ENCODE measurements around the gene FBXO8.
A peak's percentile ranks its signal among the peaks of the same experiment; 100 is the strongest.
"Not testable (repeated sequence)": the region's sequence is repeated elsewhere in the genome, so short reads cannot be mapped to it uniquely, and the experiment has no call there.

The FBXO8 gene, protein sequence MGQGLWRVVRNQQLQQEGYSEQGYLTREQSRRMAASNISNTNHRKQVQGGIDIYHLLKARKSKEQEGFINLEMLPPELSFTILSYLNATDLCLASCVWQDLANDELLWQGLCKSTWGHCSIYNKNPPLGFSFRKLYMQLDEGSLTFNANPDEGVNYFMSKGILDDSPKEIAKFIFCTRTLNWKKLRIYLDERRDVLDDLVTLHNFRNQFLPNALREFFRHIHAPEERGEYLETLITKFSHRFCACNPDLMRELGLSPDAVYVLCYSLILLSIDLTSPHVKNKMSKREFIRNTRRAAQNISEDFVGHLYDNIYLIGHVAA

DNA sequence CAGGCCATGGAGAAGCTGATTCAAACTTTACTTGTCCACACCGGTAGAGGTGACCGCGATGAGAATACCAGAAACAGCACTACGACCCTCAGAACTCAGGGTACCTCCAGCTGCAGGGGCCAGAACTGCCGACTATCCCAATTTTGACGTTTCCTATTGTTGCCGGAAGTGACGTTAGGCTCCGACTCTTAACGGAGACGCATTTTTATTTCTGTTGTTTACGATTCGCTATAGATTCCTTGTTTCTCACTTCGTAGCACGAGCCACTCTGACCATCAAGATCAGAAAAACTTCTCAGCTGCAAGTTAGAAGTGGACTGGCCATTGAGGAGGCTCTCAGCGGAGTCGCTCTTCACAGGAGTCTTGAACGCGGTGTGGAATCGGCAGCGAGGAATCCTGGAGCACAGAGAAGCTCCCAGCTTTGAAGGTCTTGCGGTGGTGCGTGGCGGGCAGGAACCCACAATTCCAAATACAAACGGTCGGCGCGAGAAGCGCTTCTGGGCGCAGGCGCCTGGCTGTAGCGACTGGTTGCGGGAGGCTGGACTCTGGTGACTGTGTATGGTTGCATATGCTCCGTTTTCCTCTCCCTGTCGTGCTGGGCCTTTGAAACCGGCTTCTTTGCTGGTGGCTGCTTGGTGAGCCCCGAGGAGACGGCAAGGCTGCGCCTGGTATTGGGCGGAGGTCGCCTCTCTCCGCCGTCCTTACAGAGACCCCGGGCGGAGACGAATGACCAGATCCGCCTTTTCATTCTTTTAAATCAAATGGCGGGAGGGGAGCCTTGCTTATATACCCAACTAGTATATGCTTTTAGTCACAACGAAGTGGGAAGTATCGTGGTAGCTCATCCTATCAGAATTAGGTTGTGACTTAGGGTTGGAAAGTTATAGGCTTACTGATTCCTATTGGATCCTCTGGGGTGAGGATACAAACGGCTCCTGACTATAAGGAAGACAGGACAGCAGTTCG is at the start of gene FBXO8, which contains the start of gene CEP44:
Gene FBXO8 (minus strand): TSS at position 161 of the 965 bp plus-strand sequence. CDS start 20,575 bp downstream, outside the sequence.
Gene CEP44 (plus strand): TSS at position 405 of the 965 bp plus-strand sequence. CDS start 15,211 bp downstream, outside the sequence.
- peak; percentile 68 for DNase-seq

DNA sequence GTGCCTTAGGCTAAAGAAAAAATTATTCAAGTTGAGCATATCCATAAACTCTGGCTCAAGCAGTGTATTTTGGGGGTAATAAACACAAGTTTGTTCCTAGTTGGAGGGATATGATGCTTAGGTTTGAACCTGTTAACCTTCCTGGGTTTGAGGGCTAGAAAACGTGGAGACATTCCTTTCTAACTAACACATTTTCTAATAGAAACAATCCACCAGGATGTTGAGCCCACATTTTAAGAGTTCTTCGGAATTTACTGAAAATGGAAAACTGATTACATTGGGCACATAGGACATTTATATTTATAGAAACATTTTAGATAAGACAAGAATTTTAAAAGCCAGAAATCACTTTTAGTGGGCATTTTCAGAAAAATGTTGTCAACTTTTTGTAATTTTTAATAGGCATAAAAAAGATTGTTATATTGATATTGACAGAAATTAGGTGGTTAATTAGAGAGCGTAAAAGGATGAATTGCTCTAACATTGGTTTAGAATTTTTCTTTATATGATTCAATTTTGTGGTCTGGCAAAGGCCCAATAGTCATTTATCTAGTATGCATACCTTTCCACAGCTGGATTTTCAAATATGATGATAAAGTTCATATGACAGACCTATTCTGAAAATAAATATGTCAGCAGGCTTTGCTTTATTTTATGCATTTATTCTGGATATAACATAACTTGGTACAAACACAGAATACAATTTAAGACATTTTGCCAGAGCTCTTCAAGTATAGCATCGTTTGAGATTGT is 49.5 kb upstream of the FBXO8 start:
- no peak for DNase-seq

DNA sequence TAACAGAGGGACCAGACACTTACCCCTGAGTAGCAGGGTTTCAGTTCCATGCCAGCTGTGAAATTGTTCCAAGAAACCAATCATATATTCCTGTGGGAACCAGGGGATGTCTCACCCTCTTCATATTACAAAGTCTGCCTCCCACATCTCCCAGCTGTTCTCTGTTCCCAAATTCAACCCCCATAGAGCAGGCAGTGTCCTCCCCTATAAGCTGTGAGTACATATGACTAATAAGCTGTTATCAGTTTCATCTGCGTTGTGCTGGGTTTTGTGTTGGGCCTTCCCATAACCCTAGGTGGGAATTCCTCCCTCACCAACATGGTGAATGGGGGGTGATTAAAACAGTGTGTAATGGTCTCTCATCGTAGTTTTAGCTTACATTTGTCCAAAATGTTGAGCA is 41.3 kb upstream of the FBXO8 start:
- DNase-seq, result no peak

DNA sequence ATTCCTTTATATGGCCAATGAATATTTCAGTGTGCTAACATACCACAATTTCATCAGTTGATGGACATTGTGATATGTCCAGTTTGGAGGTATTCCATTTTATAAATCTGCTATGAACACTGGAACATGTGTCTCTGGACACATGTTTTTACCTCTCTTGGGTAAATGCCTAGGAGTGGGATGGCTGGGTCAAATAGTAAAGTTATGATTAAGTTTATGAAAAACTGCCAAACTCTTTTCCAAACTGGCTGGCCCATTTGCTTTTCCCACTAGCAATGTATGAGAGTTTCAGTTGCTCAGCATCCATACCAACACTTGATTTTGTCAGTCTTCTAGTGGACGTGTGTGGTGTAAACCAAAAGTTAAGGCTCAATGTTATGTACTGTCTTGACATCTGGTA is 40.8 kb upstream of the FBXO8 start:
- no peak for DNase-seq

DNA sequence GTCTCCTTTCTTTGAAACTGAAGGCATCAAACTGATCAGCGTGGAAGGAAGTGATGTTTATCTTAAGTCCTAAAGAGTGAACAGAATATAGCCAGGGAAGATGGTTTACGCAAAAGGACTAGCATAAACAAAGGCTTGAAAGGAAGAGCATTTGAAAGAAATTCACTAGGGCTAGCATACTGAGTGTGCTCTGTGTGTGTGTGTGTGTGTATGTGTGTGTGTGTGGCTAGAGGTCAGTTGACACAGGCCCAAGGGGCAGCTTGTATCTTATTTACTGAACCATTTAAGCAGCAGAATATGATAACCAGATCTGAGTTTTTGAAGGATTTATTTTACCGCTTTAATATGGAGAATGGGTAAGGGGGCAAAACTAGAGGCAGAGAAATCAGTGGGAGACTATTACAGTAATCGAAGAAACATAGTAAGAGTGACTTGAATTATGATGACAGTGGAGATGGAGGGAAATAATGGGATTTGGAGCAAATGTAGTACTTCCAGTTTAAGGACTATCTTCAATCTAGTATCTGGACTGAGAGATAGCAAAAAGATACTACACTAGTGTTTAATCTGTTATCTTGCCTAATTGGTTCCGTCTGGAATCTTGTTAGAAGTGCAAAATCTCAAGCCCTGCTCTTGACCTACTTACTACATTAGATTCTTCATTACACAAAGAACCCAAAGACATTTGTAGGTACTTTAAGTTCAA is 37.2 kb upstream of the FBXO8 start:
- DNase-seq, result no peak

DNA sequence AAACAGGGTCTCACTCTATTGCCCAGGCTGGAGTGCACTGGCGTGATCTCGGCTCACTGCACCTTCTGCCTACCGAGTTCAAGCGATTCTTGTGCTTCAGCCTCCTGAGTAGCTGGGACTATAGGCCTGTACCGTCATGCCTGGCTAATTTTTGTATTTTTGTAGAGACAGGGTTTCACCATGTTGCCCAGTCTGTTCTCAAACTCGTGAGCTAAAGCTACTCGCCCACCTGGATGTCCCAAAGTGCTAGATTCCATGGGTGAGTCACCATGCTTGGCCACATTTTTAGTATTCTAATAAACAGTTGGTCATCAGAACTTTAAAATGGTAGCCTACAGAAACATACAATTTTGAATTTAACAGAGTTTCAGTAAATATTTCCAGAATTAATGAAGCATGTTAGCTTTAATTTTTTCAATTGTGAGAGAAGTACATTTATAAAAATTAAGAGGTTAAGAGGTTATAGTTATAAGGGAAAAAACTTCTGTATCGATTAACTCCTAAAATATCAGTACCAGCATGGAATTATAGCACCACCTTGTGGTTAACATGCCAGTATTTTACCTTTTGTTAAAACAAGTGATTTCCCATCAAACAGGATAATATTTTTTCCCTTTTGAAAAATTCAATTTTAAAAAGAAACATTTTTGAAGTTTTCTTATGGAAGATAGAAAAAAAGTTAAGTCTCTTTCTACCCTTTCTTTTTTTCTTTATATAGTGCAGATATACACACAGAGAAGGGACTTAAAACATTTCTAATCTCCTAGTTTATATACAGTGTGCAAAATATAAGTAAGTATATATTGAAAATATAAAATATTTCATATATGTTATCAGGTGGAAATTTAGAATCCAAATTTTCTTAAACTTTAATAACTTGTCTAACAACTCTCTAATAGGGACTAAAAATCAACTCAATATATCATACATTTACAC is 35.6 kb upstream of the FBXO8 start:
- no peak for DNase-seq

DNA sequence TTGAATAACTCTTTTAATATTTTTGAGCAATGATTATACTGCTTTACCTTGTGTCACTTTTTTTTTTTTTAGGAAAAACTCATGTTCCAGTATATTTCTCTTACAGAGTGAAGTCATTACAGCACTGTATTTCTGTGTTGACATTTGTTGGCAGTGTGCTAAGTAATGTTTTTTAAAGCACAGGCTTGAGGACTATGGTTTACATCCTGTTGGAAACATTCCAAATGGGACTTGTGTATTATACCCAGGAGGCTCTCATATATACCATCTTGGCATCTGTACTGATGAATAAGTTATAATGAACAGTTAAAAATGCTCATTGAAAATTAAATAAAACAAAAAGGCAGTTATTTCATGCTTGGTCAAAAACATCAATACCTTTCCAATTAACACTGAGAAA is 34.1 kb upstream of the FBXO8 start:
- no peak for DNase-seq

DNA sequence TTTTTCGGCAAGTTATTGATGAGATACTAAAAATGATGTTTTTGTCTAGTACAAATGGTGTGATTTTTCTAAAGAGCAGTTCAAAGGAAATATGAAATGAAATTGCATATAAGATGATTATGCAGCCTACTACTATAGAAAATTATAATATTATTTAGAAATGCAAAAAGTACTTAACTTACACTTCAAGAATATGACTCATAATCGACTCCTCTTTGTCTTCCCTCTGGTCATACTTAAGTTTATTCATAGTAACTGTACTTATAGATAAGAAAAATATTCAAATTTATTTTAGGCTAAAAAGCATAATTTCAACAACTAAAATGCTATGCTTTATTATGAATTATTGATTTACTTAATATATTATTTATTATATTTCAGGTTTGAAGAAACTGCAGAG is 33.5 kb upstream of the FBXO8 start:
- no peak for DNase-seq

DNA sequence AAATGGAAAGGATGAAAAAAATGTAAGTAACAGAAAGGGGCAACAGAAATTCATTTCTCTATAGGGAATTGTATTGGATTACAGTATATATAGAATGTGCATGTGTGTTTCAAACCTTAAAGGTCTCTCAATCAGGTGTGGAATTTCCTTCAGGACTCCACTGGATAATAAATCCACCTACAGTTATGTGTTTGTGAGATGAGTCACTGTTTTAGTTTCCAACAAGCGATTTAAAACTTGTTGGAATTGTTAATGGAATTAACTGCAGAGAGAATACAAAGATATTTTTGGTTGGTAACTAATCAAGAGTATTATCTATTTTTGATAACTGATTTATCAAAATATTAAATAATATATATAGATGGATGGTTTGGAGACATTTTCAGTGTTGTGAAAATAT is 33.1 kb upstream of the FBXO8 start:
- DNase-seq, result no peak

DNA sequence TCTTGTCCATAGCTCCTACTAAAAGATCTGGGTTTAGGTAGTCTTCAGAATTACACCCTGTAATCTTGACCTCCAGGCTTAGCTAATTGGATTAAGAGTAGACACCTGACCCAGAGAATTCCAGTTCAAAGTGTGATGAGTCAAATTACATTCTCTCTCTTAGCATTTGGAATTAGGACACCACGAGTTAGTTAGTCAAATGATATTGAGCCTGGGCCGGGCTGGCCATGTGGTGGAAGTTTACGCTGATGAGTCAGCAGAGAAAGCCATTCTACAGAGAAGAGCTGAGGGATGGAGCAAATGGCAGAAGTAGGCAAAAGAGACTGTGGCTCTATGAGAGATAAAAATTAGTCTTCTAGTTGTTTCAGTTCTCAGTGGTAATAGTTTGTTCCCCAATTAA is 31.3 kb upstream of the FBXO8 start:
- DNase-seq, result no peak

DNA sequence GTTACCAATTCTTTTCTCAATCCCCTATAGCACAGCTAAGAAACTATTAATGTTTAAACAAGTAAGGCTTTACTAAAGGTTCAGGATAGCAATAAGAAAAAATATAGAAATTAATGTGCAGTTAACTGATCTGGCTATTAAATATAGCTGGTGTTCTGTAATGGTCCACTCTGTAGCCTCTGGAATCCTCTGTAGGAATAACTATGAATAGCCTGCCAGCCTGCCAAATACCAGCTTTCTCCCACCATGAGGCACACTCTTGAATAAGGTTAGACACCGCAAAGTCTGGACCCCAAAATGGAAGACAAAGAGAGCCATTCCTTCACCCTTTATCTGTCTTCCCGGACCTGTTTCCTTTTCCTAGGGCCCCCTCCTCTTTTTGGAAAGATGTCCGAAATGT is 30.8 kb upstream of the FBXO8 start:
- DNase-seq, result no peak

DNA sequence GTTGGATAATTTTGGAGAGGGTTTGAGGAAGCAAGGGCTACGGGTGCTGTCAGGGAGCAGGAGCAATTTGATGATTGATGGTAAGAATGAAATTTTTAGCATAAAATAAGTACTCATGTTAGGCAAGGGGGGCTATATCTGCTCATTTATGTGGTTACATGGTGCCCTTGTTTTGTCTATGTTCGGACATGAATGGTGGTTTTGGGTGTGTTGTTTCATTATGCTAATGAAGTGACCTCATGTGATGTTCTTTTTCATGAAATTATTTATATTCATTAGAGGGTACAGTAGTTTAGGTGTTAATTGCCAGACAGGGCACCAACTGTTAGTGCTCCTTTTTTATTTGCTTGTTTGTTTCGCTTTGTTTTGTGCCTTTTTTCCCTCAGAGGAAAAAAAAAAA is 29.5 kb upstream of the FBXO8 start:
- no peak for DNase-seq

DNA sequence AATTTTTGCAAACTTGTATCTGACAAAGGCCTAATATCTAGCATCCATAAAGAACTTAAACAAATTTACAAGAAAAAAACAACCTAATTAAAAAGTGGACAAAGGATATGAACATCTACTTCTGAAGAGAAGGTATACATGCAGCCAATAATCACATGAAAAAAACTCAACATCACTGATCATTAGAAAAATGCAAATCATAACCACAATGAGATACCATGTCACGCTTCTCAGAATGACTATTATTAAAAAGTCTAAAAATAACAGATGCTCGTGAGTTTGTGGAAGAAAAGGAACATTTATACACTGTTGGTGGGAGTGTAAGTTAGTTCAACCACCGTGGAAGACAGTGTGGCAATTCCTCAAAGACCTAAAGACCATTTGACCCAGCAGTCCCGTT is 24.2 kb upstream of the FBXO8 start:
- DNase-seq, result no peak

DNA sequence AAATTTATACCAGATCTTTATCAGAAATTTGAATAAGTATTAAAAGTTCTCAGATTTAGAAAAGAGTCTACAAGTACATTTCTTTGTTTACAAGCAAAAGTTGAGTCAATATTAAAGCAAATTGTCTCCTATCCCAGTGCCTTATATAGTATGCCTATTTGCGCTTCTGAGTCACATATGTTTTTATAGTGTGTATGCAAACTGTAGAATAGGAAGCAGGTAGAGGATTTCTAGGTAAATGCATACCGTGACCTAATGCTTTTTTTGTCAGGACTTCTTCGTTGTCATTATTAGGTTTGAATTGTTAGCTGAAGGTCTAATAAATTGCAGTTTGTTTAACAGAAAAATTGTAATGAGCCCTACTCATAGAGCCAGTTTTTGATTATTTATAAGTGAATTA is 22.5 kb upstream of the FBXO8 start:
- no peak for DNase-seq

DNA sequence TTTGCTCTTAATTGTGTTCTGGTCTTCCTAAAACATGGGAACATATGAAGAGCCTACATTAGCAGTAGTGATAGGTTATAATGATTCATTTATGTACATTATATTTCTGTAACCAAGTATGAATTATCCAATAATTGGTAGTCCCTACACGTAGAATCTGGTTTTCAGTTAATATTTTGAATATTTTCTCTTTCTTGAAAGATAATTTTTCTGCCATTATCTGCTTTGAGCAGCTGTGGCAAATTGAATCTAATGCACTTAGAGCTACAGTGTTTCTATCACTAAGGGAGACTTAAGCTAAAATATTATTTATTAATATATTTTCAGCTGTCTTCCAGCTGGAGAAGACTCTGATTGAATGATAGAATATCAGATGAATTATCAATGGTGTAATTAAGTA is 21.2 kb upstream of the FBXO8 start:
- no peak for DNase-seq

DNA sequence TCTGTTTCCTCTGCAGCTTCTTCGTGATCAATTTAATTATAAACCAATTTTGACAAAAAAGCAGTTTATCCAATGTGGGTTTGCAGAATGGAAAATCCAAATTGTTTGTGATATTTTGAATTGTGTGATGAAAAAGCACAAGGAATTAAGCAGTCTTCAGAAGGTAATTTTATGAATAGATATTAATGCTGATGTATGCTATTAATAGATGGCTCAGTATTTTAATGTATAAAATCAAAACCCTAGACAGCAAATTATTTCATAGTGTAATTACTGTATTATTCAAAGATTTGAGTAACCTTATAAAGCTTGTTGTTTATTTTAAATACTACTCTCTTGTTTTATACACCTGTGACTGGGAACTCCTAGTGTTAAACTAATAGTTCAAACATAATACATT is 20.2 kb upstream of the FBXO8 start:
- no peak for DNase-seq

DNA sequence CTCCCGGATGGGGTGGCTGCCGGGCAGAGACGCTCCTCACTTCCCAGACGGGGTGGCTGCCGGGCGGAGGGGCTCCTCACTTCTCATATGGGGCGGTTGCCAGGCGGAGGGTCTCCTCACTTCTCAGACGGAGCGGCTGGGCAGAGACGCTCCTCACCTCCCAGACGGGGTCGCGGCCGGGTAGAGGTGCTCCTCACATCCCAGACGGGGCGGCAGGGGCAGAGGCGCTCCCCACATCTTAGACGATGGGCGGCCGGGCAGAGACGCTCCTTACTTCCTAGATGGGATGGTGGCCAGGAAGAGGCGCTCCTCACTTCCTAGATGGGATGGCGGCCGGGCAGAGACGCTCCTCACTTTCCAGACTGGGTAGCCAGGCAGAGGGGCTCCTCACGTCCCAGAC is 11.7 kb upstream of the FBXO8 start:
- DNase-seq, result not testable (repeated sequence)

DNA sequence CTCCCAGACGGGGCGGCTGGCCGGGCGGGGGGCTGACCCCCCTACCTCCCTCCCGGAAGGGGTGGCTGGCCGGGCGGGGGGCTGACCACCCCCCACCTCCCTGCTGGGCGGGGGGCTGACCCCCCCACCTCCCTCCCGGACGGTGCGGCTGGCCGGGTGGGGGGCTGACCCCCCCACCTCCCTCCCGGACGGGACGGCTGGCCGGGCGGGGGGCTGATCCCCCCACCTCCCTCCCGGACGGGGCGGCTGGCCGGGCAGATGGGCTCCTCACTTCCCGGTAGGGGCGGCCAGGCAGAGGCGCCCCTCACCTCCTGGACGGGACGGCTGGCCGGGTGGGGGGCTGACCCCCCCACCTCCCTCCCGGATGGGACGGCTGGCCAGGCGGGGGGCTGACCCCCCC is 11.2 kb upstream of the FBXO8 start:
- not testable (repeated sequence) for DNase-seq

DNA sequence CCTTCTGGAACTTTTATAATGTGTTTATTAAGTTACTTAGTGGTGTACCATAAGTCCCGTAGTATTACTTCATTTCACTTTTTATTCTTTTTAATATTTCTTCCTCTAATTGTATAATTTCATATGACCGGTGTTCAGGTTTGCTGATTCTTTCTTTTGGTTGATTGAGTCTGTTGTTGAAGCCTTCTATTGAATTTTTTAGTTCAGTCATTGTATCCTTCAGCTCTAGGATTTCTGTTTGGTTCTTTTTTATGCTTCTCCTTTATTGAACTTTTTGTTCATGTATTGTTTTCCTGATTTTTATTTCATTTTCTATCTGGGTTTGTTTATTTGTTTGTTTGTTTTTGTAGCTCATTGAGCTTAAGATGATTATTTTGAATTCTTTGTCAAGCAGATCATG is 9.0 kb upstream of the FBXO8 start:
- no peak for DNase-seq

DNA sequence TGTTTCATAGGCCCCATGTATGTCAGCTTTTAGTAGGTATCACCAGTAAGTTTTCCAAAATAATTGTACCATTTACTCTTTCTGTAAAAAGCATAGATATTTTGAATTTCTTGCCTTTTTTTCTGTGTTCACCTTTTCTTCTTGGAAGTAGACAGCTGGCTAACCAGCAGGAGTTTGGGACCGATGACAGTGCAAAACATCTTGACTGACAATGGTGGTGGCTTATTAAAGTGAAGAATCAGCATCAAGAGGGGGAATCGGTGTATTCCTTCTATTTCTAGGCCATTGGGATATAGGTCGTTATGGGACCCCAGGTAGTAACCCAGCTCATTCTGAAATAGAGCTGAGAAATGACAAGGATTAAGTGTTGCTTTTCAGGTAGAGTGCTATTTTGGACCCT is 3.4 kb upstream of the FBXO8 start:
- no peak for DNase-seq

DNA sequence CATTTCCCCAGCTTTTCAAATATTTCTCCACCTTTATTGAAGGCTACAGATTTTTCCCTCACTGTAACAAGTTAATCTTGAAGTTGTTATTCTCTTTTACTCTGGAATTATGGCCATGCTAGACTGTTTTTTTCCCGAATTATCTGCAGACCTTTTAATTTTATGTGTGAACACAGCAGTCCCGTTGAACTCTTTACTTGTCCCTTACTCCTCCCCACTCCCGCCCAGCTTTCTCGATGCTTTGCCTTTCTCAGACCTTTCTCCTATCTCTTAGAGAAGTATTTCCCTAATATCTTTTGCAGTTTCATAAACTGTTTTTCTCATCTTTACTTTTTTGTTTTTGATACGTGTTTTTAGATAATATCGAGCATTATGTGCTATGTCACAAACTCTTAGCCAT is 1.0 kb upstream of the FBXO8 start:
- no peak for DNase-seq
